MM.1S (cell line): ENCODE measurements around the gene FOXK2.

Experiments
- DNase-seq: peaks from one replicate; pipeline ENCODE4 v3.0.0-alpha.2; 2015
- H2AFZ ChIP-seq: fragments of 300-600 bp; sonication (generic); 2 replicates; pipeline ENCODE4 v1.6.0; 2016; ENCODE audit warnings: antibody characterized with exemption, low read length
- H3F3A ChIP-seq: fragments of 300-600 bp; sonication (generic); 2 replicates; pipeline ENCODE4 v1.6.1; 2016; ENCODE audit warnings: mild to moderate bottlenecking, antibody characterized with exemption, low read length, moderate library complexity, mixed read lengths; ENCODE audit not compliant: insufficient read depth
- H3K27ac ChIP-seq: fragments of 300-600 bp; sonication (generic); 2 replicates; pipeline ENCODE4 v1.5.1; 2016; ENCODE audit warnings: mild to moderate bottlenecking, low read length
- H3K27me3 ChIP-seq: fragments of 300-600 bp; sonication (generic); replicated peaks from 2 replicates; pipeline ENCODE4 v1.6.0; 2016; ENCODE audit warnings: low read length; ENCODE audit not compliant: insufficient read depth
- H3K36me3 ChIP-seq: fragments of 300-600 bp; sonication (generic); replicated peaks from 2 replicates; pipeline ENCODE4 v1.6.1; 2016; ENCODE audit warnings: mild to moderate bottlenecking, low read length, mixed read lengths; ENCODE audit not compliant: insufficient read depth
- H3K4me1 ChIP-seq: fragments of 300-600 bp; sonication (generic); 2 replicates; pipeline ENCODE4 v1.6.1; 2016; ENCODE audit warnings: low read length, mixed read lengths
- H3K4me2 ChIP-seq: fragments of 300-600 bp; sonication (generic); 2 replicates; pipeline ENCODE4 v1.6.0; 2016; ENCODE audit warnings: low read depth, low read length
- H3K4me3 ChIP-seq: fragments of 300-600 bp; sonication (generic); 2 replicates; pipeline ENCODE4 v1.5.1; 2016; ENCODE audit warnings: low read length, mixed read lengths
- H3K79me2 ChIP-seq: fragments of 300-600 bp; sonication (generic); 2 replicates; pipeline ENCODE4 v1.6.1; 2016; ENCODE audit warnings: mixed run types, low read length, mixed read lengths
- H3K9ac ChIP-seq: fragments of 300-600 bp; sonication (generic); 2 replicates; pipeline ENCODE4 v1.6.1; 2016; ENCODE audit warnings: low read length, mixed read lengths
- H3K9me2 ChIP-seq: fragments of 300-600 bp; sonication (generic); replicated peaks from 2 replicates; pipeline ENCODE4 v1.6.1; 2016; ENCODE audit warnings: mild to moderate bottlenecking, low read length, mixed read lengths; ENCODE audit not compliant: insufficient read depth
- H3K9me3 ChIP-seq: fragments of 300-600 bp; sonication (generic); replicated peaks from 2 replicates; pipeline ENCODE4 v1.6.1; 2016; ENCODE audit warnings: mild to moderate bottlenecking, low read length, mixed read lengths; ENCODE audit not compliant: insufficient read depth
- H4K20me1 ChIP-seq: fragments of 300-600 bp; sonication (generic); 2 replicates; pipeline ENCODE4 v1.6.1; 2016; ENCODE audit warnings: mild to moderate bottlenecking, low read length, moderate library complexity, mixed read lengths; ENCODE audit not compliant: insufficient read depth
- CTCF ChIP-seq: fragments of 300-600 bp; sonication (generic); IDR thresholded peaks from 2 replicates; pipeline ENCODE4 v1.5.1; 2016; ENCODE audit warnings: antibody characterized with exemption, low read length, mixed read lengths
- EZH2 ChIP-seq: fragments of 300-600 bp; sonication (generic); optimal IDR thresholded peaks from 2 replicates; pipeline ENCODE3; 2017; ENCODE audit warnings: low read depth, mild to moderate bottlenecking, antibody characterized with exemption, low read length, mixed read lengths
- EZH2phosphoT487 ChIP-seq: fragments of 300-600 bp; sonication (generic); IDR thresholded peaks from 2 replicates; pipeline ENCODE4 v1.6.1; 2018; ENCODE audit warnings: antibody characterized with exemption, low read length

FOXK2 gene

DNA sequence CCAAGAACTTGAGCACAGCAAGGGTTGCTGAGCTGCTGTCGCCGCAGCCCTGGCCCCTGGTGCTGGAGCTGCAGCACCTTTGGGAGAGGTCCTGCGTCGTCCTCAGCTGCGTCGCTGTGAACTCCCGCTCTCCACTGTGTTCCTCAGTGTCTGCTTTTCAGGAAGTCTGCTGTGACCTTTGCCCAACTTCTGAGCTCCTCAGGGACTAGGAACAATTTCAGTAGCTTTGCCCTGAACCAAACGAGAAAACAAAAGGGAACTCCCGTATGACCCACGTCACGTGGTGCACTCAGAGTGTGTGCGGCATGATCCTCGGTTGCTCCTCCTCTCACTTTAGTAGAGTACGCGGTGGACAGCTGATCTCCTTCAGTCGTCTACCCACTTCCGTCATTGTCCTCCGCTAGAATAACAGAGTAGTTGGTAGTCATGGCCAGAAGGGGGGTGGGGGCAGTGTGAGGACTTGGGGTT is 84.5 kb downstream of the FOXK2 start:
- Histone ChIP-seq H3K9me2 (no peaks in the 10 kb centered on the region), H3K79me2 (peaks cover 25% of the 10 kb centered on the region), H2AFZ (no peak overlapping the region), H3K27ac (no peak overlapping the region), H3K36me3 (peaks cover 18% of the 10 kb centered on the region), H3F3A (peaks cover 8% of the 10 kb centered on the region; the same call in 1 of the 2 replicates), H3K4me1 (no peaks in the 10 kb centered on the region), H3K27me3 (no peaks in the 10 kb centered on the region), H3K9me3 (no peaks in the 10 kb centered on the region), H3K4me3 (no peak overlapping the region), H4K20me1 (no peaks in the 10 kb centered on the region), H3K9ac (no peak overlapping the region), H3K4me2 (no peak overlapping the region)
- DNase-seq, result no peak
- TF ChIP-seq EZH2, result no peak
- TF ChIP-seq CTCF, result no peak
- no peak for TF ChIP-seq EZH2phosphoT487

- Histone ChIP-seq H3K27ac (no peak overlapping the region), H3F3A (peaks cover 13% of the 10 kb centered on the region; the same call in 1 of the 2 replicates), H3K4me2 (no peak overlapping the region), H3K9ac (no peak overlapping the region), H3K9me3 (no peaks in the 10 kb centered on the region), H3K36me3 (peaks cover 18% of the 10 kb centered on the region), H3K4me3 (no peak overlapping the region), H3K9me2 (no peaks in the 10 kb centered on the region), H4K20me1 (no peaks in the 10 kb centered on the region), H3K4me1 (no peaks in the 10 kb centered on the region), H3K27me3 (no peaks in the 10 kb centered on the region), H2AFZ (no peak overlapping the region), H3K79me2 (peaks cover 22% of the 10 kb centered on the region)
- DNase-seq, result no peak
- TF ChIP-seq EZH2 (no peak), CTCF (no peak), EZH2phosphoT487 (no peak)
Measured at GRCh38 chr17:82604532-82604931, 85.0 kb downstream of the FOXK2 start.

GRCh38 chr17:82605939-82606600 is 86.5 kb downstream of the FOXK2 start:
- DNase-seq, result no peak
- Histone ChIP-seq H4K20me1 (no peaks in the 10 kb centered on the region), H3K9me2 (no peaks in the 10 kb centered on the region), H2AFZ (no peak overlapping the region), H3K4me1 (no peaks in the 10 kb centered on the region), H3K27me3 (no peaks in the 10 kb centered on the region), H3F3A (peaks cover 14% of the 10 kb centered on the region; the same call in 1 of the 2 replicates), H3K4me2 (no peak overlapping the region), H3K4me3 (no peak overlapping the region), H3K9ac (no peak overlapping the region), H3K9me3 (no peaks in the 10 kb centered on the region), H3K79me2 (peaks cover 12% of the 10 kb centered on the region; the same call in 1 of the 2 replicates), H3K27ac (no peak overlapping the region), H3K36me3 (peaks cover 14% of the 10 kb centered on the region)
- no peak for TF ChIP-seq CTCF
- TF ChIP-seq EZH2phosphoT487, result no peak
- TF ChIP-seq EZH2, result no peak
